Muscle of leg (tissue), 16 donors: ENCODE results near the gene ATAT1. TPM values are rescaled to one million over a fixed set of nuclear protein-coding genes. Genes with fewer than 3 reads are reported as not detected.
"Not testable (repeated sequence)": the region's sequence is repeated elsewhere in the genome, so short reads cannot be mapped to it uniquely, and the experiment has no call there.

Experiments
- DNase-seq: peaks from one replicate; pipeline ENCODE4 v3.0.0; 2013
- H3K27ac ChIP-seq: one replicate; pipeline ENCODE4 v1.5.1; 2013; ENCODE audit warnings: mild to moderate bottlenecking, low read length, control low read depth
- H3K27me3 ChIP-seq: one replicate; pipeline ENCODE4 v1.6.1; 2013; ENCODE audit warnings: low read length; ENCODE audit not compliant: control insufficient read depth, insufficient read depth
- H3K36me3 ChIP-seq: one replicate; pipeline ENCODE4 v1.6.1; 2013; ENCODE audit warnings: low read length; ENCODE audit not compliant: control insufficient read depth, insufficient read depth
- H3K4me1 ChIP-seq: one replicate; pipeline ENCODE4 v1.6.1; 2013; ENCODE audit warnings: low read length; ENCODE audit not compliant: control insufficient read depth, insufficient read depth
- H3K4me3 ChIP-seq: one replicate; pipeline ENCODE4 v1.5.1; 2013; ENCODE audit warnings: low read length, control low read depth
- H3K9me3 ChIP-seq: replicated peaks from 2 replicates; pipeline ENCODE4 v1.6.1; 2013; ENCODE audit warnings: low read depth, low read length; ENCODE audit not compliant: control insufficient read depth
- WGBS: methylation state at CpG from one replicate; pipeline ENCODE4 v1.1.5; 2013; ENCODE audit warnings: missing lambda C conversion rate; ENCODE audit not compliant: insufficient coverage; 5-methylcytosine and 5-hydroxymethylcytosine counted together
- long read RNA-seq, 11 donors: transcript quantifications; one replicate each; lab custom pipeline, GENCODE V29; 2026
- polyA plus RNA-seq, 8 donors: library from polyadenylated mRNA; unstranded; fragments of 120-200 nt; gene quantifications; one replicate each; pipeline versions ENCODE4 v1.2.1 to v1.2.3, GENCODE V29; 2013; ENCODE audit warnings: inconsistent platforms in 1 of 8, low replicate concordance in 1 of 8; ENCODE audit not compliant: insufficient read length in 8 of 8, insufficient read depth in 1 of 8
- total RNA-seq: library from RNA; stranded (reverse); fragments of 120-200 nt; gene quantifications from one replicate; pipeline ENCODE4 v1.2.4, GENCODE V29; 2013

ATAT1 gene
- total RNA-seq (5.6 TPM), polyA plus RNA-seq (10 to 100 TPM; 14.5 to 27.4 (median 21.1) TPM)
- long read RNA-seq, donor 1, partial matches to known transcripts: 0 of 2 reads
- long read RNA-seq, donor 1, other reads (novel, unspliced or antisense): 0 of 2 reads
- long read RNA-seq, donor 2: 0 reads
- long read RNA-seq, donor 3, partial matches to known transcripts: 237 of 243 reads
- long read RNA-seq, donor 3, other reads (novel, unspliced or antisense): 0 of 243 reads
- long read RNA-seq, donor 4, partial matches to known transcripts: 0 of 3 reads
- long read RNA-seq, donor 4, other reads (novel, unspliced or antisense): 0 of 3 reads
- long read RNA-seq, donor 5, partial matches to known transcripts: 5 of 13 reads
- long read RNA-seq, donor 5, other reads (novel, unspliced or antisense): 0 of 13 reads
- long read RNA-seq, donor 6, partial matches to known transcripts: 6 of 13 reads
- long read RNA-seq, donor 6, other reads (novel, unspliced or antisense): 0 of 13 reads
- long read RNA-seq, donor 7, transcript ATAT1-206 (13 exons, 1,476 nt): major isoform, 5 of 9 reads
- long read RNA-seq, donor 7, partial matches to known transcripts: 0 of 9 reads
- long read RNA-seq, donor 7, other reads (novel, unspliced or antisense): 0 of 9 reads
- long read RNA-seq, donor 8, partial matches to known transcripts: 0 of 4 reads
- long read RNA-seq, donor 8, other reads (novel, unspliced or antisense): 0 of 4 reads
- long read RNA-seq, donor 9, partial matches to known transcripts: 5 of 9 reads
- long read RNA-seq, donor 9, other reads (novel, unspliced or antisense): 0 of 9 reads
- long read RNA-seq, donor 10, transcript ATAT1-205 (10 exons, 2,646 nt): major isoform, 5 of 10 reads
- long read RNA-seq, donor 10, partial matches to known transcripts: 0 of 10 reads
- long read RNA-seq, donor 10, other reads (novel, unspliced or antisense): 0 of 10 reads
- long read RNA-seq, donor 11, partial matches to known transcripts: 0 of 7 reads
- long read RNA-seq, donor 11, other reads (novel, unspliced or antisense): 0 of 7 reads

GRCh38 chr6:30626484-30627366 lies at the start of gene ATAT1:
Gene ATAT1 (plus strand): TSS chr6:30626874.
- 2% methylated on average over 25 of the region's 36 CpGs for WGBS
- H3K4me3 ChIP-seq: peak within 1 kb of the TSS; percentile 76
- no peaks in the 10 kb centered on the region for H3K27me3 ChIP-seq
- DNase-seq: peak; percentile 93
- peaks cover 75% of the 10 kb centered on the region for H3K36me3 ChIP-seq
- H3K4me1 ChIP-seq: peaks cover 16% of the 10 kb centered on the region
- H3K9me3 ChIP-seq: no peaks in the 10 kb centered on the region
- peak within 1 kb of the TSS; percentile 95 for H3K27ac ChIP-seq

- H3K4me3 ChIP-seq: no peak overlapping the region
- no peak for DNase-seq
- peaks cover 66% of the 10 kb centered on the region for H3K36me3 ChIP-seq
- no peaks in the 10 kb centered on the region for H3K27me3 ChIP-seq
- H3K4me1 ChIP-seq: no peaks in the 10 kb centered on the region
- no peak overlapping the region for H3K27ac ChIP-seq
- WGBS: 93% methylated on average over 4 of the region's 8 CpGs
- no peaks in the 10 kb centered on the region for H3K9me3 ChIP-seq
These were observed 48.6 kb upstream of the ATAT1 start for GRCh38 chr6:30578051-30578450.

- H3K27me3 ChIP-seq: no peaks in the 10 kb centered on the region
- H3K4me3 ChIP-seq: no peak overlapping the region
- H3K36me3 ChIP-seq: peaks cover 85% of the 10 kb centered on the region
- no peak overlapping the region for H3K27ac ChIP-seq
- 94% methylated on average over 5 of the region's 5 CpGs for WGBS
- H3K9me3 ChIP-seq: no peaks in the 10 kb centered on the region
- DNase-seq: no peak
- no peaks in the 10 kb centered on the region for H3K4me1 ChIP-seq
These were observed 42.8 kb upstream of the ATAT1 start for GRCh38 chr6:30583921-30584320.

DNA sequence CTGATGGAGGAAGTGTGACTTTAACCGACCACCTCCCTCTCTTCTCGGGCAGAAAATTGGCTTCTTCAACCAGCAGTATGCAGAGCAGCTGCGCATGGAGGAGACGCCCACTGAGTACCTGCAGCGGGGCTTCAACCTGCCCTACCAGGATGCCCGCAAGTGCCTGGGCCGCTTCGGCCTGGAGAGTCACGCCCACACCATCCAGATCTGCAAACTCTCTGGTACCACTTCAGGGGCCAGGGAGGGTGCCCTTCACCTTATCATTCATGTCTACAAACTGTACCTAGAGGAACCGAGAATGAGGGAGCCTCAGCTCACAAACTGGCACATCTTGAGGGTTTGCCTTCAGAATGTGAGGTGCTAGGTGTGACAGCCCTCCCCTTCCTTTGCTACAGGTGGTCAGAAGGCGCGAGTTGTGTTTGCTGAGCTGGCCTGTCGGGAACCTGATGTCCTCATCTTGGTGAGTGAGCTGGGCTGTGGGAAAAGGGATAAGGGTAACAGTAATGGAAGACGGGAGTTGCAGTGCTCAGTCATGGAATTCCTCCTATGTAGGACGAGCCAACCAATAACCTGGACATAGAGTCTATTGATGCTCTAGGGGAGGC lies 36.8 kb upstream of the ATAT1 start:
- H3K9me3 ChIP-seq: no peaks in the 10 kb centered on the region

GRCh38 chr6:30590509-30590908 lies 36.2 kb upstream of the ATAT1 start:
- 70% methylated on average over 6 of the region's 8 CpGs for WGBS
- Histone ChIP-seq H3K4me3 (no peak overlapping the region), H3K27ac (no peak overlapping the region)

More for the DNA sequence above, 36.8 kb upstream of the ATAT1 start:
- Histone ChIP-seq H3K36me3 (peaks cover 72% of the 10 kb centered on the region), H3K4me3 (no peak overlapping the region), H3K27me3 (no peaks in the 10 kb centered on the region), H3K27ac (no peak overlapping the region), H3K4me1 (no peaks in the 10 kb centered on the region)
- DNase-seq: no peak
- WGBS: 95% methylated on average over 11 of the region's 15 CpGs

DNA sequence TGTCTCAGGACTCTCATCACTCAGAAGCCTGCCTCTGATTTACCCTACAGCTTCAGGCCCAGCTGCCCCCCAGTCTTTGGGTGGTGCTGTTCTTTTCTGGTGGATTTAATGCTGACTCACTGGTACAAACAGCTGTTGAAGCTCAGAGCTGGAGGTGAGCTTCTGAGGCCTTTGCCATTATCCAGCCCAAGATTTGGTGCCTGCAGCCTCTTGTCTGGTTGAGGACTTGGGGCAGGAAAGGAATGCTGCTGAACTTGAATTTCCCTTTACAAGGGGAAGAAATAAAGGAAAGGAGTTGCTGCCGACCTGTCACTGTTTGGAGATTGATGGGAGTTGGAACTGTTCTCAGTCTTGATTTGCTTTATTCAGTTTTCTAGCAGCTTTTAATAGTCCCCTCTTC lies 35.7 kb upstream of the ATAT1 start:
- Histone ChIP-seq H3K4me1 (no peaks in the 10 kb centered on the region), H3K27ac (no peak overlapping the region), H3K36me3 (peaks cover 61% of the 10 kb centered on the region), H3K9me3 (no peaks in the 10 kb centered on the region), H3K4me3 (no peak overlapping the region), H3K27me3 (no peaks in the 10 kb centered on the region)
- DNase-seq: no peak
- no CpG with 5 or more reads among the region's 1 CpG for WGBS

More at GRCh38 chr6:30590509-30590908, 36.2 kb upstream of the ATAT1 start:
- Histone ChIP-seq H3K4me1 (no peaks in the 10 kb centered on the region), H3K36me3 (peaks cover 66% of the 10 kb centered on the region), H3K27me3 (no peaks in the 10 kb centered on the region), H3K9me3 (no peaks in the 10 kb centered on the region)
- no peak for DNase-seq

GRCh38 chr6:30592287-30592686 lies 34.4 kb upstream of the ATAT1 start:
- Histone ChIP-seq H3K36me3 (peaks cover 48% of the 10 kb centered on the region), H3K27ac (no peak overlapping the region), H3K4me3 (no peak overlapping the region), H3K27me3 (no peaks in the 10 kb centered on the region), H3K4me1 (no peaks in the 10 kb centered on the region), H3K9me3 (no peaks in the 10 kb centered on the region)
- WGBS: no CpG with 5 or more reads among the region's 1 CpG
- no peak for DNase-seq

DNA sequence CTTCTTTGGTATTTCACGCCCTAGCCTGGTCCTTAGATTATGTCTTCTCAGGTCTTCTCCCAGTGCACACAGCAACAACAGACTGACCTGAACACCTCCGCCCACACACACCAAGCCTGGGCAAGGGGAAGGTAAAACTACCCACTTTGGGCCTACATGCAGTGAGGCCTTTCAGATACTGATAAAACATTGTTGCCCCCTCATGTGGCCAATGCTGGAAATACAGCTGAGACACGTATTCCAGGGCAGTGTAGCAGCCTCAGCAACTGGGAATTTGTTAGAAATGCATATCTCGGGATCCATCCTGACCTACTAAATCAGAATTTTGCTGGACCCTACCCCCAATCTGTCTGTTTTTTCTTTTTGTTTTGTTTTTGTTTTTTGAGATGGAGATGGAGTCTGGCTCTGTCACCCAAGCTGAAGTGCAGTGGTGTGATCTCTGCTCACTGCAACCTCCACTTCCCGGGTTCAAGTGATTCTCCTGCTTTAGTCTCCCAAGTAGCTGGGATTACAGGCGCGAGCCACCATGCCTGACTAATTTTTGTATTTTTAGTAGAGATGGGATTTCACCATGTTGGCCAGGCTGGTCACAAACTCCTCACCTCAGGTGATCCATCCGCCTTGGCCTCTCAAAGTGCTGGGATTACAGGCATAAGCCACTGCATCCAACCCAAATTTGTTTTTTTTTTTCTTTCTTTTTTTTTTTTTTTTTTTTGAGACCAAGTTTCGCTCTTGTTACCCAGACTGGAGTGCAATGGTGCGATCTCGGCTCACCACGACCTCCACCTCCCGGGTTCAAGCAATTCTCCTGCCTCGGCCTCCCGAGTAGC lies 29.1 kb upstream of the ATAT1 start:
- H3K9me3 ChIP-seq, H3K27me3 ChIP-seq, H3K4me1 ChIP-seq, H3K4me3 ChIP-seq, H3K27ac ChIP-seq: not testable (repeated sequence)
- DNase-seq: peak; percentile 82
- WGBS: 0% methylated on average over 1 of the region's 15 CpGs
- peaks cover 31% of the 10 kb centered on the region for H3K36me3 ChIP-seq
